NCI-H69 (cell line): ENCODE data around the gene NANP.
"Not testable (repeated sequence)": the region's sequence is repeated elsewhere in the genome, so short reads cannot be mapped to it uniquely, and the experiment has no call there.

Source experiments
- DNase-seq: peaks from one replicate; lab custom pipeline; 2025; lab: John Stamatoyannopoulos, UW

Gene NANP, protein sequence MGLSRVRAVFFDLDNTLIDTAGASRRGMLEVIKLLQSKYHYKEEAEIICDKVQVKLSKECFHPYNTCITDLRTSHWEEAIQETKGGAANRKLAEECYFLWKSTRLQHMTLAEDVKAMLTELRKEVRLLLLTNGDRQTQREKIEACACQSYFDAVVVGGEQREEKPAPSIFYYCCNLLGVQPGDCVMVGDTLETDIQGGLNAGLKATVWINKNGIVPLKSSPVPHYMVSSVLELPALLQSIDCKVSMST

DNA sequence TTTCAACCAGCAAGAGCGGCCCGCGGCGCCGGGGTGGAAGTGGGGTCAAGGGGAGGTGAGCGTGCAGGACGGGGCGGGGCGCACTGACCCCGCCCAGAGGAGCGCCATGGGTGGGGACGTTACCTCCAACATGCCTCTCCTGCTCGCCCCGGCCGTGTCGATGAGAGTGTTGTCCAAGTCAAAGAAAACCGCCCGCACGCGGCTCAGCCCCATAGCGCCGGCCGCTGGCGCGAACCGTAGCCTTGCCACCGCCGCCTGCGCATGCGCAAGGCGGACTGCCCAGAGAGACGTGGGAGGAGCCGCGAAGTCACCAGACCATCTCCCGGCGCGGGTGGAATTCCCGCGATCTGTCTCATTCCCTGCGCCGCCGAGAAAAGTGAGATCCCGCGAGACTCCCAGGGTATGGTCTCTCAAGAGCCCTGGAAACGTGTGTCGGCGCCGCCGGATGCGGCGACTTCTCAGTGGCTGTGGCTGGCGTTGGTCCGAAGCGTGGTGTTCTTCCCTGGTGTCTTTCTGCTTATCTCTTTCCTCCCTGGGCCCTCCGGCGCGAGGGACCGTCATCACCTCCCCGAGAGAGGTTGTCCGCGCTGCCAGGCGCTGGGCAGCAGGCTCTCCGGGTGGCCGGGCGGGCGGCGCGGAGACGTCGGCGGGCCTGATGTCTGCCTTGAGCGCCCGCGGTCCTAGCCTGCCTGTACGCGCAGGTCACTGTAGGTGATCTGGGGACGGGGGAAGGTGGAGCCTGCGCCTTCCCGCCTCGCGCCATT lies at the start of gene NANP:
Gene NANP, minus strand, starts transcription at position 279 of the 764 bp plus-strand sequence. Its CDS starts 66 bp downstream, at position 213.
- DNase-seq = peak; percentile 99

DNA sequence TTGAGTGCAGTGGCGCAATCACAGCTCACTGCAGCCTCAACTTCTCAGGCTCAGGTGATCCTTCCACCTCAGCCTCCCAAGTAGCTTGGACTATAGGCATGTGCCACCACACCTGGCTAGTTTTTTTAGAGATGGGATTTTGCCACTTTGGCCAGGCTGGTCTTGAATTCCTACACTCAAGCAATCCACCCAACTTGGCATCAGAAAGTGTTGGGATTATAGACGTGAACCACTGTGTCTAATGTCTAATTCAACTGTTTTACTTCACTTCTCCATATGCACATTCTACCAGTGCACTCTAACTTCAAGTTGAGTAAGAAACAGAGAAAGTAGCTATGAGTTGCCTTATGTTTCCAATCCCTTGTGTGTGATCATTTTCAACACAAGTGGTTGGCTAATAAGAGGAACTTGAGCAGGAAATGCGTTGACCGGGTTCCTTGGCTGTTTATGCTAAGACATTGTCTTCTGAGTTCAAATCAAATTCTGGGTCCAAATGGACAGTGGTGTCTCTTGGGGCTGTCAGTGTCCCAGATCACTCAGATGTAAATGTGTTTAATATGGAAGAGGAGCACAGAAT lies 48.9 kb upstream of the NANP start:
- DNase-seq = no peak

DNA sequence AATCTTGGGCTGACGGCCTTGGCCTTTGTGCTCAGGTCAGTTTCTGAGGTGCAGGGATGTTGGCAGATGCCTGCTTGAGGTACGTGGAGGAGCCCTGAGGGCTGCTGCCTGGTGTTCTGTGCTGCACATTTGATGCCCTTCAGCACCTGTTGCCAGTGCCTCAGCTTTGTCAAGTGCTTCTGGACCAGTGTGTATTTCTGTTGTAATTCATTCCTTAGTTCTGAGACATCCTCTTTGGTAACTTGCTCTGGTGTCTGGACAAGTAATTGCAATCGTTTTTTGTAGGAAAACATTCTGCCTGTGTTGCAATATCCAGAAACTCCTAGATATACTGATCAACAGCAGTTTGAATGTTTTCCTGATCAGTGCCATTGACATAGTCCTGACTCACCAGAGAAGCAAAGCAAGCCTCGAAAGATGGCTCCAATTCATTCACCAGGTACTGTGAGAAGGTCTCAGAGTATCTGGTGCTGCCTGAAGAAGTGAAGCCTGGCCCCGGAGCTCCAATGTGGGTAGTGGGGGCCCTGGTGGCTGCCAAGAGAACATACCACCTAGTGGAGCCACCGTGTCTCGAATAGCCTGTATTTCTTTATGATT lies 46.1 kb upstream of the NANP start:
- DNase-seq = no peak

DNA sequence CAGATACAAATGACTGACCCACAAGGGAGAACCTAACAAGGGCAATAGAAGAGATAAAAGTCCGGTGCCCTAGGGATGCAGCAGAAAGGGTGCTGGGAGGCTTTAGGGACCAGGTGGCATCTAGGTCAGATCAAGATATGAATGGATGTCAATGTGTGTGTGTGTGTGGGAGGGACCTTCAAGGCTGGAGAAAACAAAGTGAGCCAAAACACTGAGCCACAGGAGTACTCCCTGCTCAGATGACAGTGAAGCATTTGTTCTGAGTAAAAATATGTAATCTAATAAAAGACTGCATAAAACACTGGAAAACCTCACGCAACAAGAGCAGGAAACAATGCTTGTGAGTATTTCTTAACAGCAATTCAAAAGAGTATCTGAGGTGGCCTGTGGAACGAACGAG lies 44.6 kb upstream of the NANP start:
- no peak for DNase-seq

DNA sequence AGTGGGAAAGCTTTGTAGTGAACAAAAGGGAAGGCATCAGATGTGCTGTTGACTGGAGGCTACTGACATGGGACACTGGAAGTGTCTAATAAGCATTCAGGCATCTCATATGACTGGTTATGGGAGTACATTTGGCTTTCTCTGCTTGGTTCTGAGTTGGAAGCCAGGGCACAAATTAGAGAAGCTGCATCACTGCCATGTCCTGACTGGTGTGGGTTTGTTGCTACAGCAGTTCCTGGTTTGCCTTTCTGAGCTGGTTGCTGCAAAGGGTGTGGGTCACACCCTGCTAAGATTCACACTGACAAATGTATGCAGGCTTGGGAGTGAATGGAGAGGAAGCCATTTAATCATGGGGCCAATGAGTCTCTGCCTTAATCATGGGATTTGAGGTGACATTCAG lies 36.2 kb upstream of the NANP start:
- no peak for DNase-seq

DNA sequence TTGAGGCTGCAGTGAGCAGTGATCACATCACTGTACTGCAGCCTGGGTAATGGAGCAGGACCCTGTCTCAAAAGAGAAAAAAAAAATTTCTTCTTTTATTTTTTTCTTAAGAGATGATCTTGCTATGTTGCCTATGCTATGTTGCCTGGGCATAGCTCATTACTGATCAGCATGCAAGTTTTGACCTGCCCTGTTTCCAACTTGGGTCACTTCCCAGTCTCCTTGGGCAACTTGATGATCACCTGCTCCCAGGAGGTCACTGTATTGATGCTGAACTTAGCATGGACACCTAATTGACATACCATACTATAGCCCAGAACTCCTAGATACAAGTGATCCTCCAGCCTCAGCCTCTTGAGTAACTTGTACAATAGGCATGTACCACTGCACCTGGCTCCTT lies 30.7 kb upstream of the NANP start:
- no peak for DNase-seq

DNA sequence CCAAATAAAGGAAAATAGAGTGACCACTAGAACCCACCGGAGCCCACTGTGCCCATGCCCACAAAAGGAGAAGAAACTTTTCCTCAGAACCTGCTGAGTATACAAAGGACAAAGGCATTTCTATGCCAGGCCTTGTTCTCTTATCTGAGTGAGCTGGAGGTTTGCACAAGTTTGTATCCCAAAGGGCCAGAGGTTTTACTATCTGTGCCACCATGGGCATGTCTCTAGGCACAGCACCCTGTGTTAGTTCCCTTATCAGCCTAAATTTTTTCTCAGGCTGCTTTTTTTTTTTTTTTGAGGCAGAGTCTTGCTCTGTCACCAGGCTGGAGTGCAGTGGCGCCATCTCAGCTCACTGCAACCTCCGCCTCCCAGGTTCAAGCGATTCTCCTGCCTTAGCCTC lies 29.1 kb upstream of the NANP start:
- not testable (repeated sequence) for DNase-seq

DNA sequence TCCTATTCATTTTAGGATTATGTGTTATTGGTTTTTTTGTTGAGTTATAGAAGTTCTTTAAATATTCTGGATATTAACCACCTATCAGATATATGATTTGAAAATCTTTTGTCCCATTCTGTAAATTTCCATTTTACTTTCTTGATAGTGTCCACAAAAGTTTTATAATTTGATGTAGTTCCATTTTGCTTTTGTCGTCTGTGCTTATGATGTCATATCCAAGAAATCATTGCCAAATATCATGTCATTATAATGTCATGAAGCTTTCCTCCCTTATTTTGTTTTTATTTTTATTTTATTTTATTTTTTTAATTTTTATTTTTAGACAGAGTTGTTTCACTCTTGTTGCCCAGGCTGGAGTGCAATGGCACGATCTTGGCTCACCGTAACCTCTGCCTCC lies 21.0 kb upstream of the NANP start:
- no peak for DNase-seq

DNA sequence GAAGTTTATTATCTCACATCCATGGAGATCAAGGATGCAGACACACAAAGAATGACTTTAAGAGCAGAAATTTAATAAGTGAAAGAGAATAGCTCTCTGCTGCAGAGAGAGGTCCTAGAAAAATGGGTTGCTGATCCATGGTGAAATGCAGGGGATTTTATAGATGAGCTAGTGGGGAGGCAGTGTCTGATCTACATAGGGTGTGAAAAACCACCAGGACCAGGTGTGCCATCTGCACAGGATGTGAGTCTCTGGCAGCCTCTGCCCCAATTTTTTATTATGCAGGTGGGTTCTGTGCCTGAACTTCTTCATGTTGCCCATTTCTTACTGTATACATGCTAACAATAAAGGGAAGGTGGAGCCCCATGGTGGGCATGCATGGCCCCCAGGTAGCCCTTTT lies 19.9 kb upstream of the NANP start:
- no peak for DNase-seq

DNA sequence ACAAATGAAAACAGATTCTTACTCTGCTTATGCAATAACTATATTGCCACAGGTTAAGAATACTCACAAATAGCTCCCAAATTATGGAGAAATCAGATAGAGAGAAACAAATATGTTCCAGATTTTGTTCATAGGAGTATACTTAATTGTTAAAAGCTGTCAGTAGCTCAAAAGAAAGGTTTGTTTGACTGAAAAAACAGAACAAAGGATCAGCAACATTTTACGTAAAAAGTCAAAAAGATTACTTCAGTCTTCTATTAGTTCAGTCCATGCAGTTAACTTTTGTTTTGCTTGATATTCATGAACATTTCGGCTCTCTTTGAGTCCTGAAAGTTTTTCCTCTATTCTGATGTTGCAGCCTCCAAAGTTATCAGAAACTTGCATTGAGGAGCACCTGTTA lies 13.4 kb upstream of the NANP start:
- DNase-seq = no peak

DNA sequence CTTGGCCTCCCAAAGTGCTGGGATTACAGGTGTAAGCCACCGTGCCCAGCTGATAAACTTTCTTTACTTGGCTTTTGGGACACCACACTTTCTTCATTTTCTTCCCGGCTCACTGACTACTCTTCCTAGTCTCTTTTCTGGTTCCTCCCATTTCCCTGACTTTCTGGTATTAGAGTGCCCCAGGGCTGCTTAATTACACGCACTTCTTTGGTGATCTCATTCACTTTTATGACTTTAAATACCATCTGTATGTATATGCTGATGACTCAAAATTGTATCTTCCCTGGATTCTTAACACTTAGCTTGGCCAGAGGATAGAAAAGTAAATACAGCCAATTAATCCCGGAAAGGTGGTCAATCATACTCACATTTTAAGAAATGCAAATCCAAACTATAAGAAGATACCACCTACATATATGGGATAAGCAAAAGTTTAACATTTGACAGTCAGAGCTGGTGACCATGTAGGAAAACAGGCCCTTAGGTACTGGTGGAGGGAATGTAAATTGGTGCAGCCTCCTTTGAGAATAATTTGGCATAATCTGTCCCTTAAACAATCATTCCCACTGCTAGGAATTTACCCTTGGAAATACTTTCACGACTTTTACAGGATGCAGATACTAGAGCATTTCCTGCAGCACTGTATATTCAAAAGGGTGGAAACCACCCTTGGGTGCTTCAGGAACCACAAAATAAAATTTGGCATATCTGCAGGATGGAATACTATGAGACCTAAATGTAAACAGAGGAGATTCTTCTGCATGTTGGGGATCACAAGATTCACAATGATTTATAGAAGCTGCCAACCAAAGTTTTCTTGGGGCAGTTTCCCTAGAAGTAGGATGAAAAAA lies 9.4 kb upstream of the NANP start:
- peak; percentile 7 for DNase-seq

DNA sequence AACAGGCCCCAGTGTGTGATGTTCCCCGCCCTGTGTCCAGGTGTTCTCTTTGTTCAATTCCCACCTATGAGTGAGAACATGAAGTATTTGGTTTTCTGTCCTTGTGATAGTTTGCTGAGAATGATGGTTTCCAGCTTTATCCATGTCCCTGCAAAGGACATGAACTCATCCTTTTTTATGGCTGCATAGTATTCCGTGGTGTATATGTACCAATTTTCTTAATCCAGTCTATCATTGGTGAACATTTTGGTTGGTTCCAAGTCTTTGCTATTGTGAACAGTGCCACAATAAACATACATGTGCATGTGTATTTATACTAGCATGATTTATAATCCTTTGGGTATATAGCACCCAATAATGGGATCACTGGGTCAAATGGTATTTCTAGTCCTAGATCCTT lies 6.8 kb upstream of the NANP start:
- not testable (repeated sequence) for DNase-seq

DNA sequence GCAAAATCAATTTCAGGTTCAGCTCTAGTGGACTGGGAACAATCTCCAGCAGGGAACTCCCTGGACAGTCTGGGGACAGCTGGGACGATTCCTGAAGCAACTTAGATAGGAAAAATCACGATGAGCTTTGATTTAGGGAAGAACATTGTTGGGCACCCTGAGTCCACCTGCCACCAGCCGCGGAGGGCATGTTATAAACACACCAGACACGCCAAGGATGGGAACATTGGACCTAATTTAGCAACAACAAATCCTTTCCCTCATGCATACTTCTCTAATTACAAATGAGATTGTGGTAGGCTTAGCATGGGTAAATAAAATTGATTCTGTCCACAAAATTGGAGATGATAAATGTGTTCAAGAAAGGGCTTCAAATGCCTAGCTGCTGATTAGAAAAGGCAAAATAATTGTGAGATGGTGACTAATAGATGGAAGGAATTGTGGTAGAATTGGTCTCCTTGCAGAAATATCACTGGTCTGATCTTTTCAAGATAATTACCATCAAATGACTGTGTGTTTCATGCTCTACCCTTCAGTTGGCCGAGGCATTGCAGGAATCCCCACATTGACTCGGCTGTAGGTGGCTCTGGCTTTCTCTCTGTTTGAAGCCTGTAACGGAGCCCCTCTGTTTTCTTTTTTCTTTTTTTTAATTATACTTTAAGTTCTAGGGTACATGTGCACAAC lies 6.1 kb upstream of the NANP start:
- no peak for DNase-seq

DNA sequence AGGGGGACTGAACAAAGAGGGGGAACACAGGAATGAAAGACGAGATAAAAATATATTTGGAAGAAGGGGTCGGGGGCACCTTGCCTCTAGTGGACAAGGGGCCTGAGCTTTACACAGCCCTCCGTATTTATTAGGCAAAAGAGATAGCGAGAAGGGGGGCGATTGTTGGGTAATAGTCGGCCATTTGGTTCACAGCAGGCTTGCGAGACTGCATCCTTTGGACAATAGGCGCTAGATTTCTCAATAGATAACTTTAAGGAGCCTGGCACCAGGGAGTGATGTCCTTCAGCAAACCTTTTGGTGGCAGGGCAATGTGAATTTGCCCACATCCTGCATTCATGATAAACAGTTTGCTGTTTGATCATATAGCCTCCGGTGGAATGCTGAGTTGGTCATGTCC lies 3.0 kb upstream of the NANP start:
- no peak for DNase-seq

DNA sequence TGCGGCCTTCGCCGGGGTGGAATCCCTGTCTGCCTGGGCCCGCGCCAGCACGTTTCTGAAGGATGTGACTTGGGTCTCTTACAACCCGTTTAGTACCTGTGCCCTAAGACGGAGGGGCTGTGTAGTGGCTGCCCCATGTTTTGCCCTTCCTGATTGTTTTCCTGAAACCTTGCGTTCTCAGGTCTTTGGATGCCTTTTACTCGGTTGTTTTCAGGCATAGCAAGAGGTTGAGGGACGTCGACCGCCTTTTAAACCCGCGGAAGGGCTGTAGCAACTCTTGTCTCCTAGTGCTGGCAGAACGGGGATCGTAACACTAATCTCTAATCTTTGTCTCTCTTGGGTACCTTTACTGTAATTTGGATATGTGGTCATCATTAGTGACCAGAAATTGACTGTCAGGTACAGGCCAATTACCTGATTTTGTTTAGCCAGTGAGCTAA lies 706 bp upstream of the NANP start:
- no peak for DNase-seq

DNA sequence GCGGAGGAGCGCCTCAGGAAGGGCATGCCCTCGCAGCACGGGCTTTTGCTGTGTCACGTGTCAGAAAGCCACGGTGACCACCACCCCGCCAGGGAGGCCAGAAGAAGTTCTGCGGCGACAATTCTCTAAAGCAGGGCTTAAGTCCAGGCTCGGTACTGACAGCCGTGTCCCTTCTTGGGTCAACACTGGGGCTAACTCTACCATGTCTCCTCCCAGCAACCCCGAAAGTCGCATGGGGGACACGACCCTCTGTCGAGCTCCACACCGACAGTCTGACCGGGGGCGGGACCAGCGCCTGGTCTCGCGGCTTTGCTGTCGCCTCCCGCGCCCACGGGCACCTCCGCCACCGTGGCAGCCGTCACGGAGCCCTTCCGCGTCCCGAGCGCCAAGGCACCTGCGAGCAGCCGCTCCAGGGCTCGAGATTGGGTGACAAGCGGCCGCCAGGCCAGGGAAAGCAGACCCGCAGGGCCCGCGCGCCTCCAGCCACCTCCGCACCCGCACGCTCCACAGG lies 534 bp downstream of the NANP start:
- DNase-seq = peak; percentile 66

DNA sequence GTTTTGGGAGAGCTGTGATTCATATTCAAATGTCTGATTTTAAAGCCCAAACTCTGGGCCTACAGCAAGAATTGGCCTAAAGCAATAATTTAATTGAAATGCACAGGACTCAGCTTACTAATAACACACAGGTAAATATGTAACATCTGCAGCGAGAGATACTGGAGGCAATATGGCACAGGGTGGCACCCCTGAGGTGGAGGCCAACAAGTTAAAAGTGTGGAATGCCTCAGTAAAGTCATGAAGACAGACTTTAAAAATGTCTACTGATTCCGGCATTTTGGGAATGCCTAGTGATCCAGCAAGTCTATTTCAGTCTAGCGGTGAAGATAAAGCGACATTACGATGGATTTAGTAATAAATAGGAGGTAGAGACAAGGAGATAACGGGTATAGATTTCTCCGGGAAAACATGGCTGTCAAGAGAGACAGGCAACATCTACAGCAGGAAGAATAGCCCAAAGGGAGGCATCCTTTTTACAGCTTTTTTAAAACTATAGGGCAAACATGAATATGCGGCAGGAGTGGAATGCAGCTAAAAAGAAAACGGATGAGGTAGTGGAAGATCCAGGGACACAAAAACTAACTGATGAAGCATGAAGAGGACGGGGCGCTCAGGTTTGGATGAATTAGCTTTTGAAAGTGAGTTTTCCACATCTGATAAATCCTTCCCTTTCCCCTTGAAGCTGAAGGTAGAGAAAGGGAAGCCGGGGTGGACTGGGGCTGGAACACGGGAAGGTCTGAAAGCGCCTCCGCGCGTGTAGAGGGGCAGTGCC lies 1.2 kb downstream of the NANP start:
- DNase-seq = no peak

DNA sequence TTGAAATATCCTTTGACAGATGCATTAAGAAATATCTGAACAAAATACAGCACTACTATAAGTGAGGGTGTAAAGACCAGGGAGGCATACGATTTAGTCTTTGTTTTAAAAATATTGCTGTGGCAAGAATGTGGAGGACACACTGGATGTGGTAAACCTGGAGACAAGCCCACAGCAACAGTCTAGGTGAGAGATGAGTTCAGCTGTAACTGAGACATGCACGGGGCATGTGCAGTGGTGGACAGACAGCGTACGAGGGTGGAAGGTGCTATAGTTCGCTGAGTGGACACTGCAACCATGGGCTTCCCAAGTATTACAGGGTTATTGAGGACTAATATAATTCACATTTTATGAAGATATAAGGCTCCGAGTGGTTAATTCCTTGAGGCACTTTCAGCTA lies 1.8 kb downstream of the NANP start:
- DNase-seq = no peak

DNA sequence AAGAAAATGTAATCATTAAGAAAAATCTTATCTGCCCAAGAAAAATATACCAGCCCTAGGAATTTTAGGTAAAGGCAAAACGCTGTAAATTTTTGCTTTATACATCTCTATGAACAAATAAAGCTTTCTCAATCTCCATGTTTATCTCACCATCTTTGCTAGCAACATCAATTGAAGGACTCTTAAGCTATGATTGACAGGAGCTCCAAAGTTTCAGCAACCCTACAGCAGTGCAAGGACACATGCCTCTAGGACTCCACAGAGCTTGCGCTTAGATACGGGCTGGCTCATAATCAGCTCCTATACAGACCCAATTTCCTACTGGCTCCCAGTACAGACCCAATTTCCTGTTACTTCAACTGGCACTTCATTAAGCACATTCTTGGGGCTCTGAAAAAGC lies 4.3 kb downstream of the NANP start:
- DNase-seq = no peak

DNA sequence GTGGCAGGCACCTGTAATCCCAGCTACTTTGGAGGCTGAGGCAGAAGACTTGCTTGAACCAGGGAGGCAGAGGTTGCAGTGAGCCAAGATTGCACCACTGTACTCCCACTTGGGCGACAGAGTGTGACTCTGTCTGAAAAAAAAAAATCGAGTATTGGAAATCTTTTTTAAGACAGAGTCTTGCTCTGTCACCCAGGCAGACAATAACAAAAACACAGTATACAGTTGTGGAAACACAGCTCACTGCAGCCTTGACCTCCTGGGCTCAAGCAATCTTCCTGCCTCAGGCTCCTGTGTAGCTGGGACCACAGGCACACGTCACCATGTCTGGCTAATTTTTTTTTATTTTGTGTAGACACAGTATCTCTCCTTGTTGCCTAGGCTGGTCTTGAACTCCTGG lies 15.0 kb downstream of the NANP start:
- DNase-seq = no peak
